Dermis blood vessel endothelial cell (primary cell): ENCODE data around the gene DAPK1. TPM values are rescaled to one million over a fixed set of nuclear protein-coding genes. Genes with fewer than 3 reads are reported as not detected.

Source experiments
- DNase-seq: peaks from one replicate; pipeline ENCODE4 v3.0.0; 2010
- total RNA-seq: library from RNA; depleted of rRNA; stranded (reverse); fragments of >200 nt; gene quantifications from 2 replicates; pipeline ENCODE4 v1.2.3, GENCODE V29; 2014

The DAPK1 gene
- total RNA-seq: 51.6 and 55.0 TPM in 2 replicates

GRCh38 chr9:87497604-87498045 is at the start of gene DAPK1:
DAPK1 (plus strand) TSS chr9:87497867; CDS start chr9:87499078, 1,211 bp downstream.
- DNase-seq: peak; percentile 86

GRCh38 chr9:87451149-87451548 is 46.5 kb upstream of the DAPK1 start:
- no peak for DNase-seq

GRCh38 chr9:87455407-87455806 is 42.3 kb upstream of the DAPK1 start:
- no peak for DNase-seq

- DNase-seq: no peak
These were observed 36.4 kb upstream of the DAPK1 start for GRCh38 chr9:87461256-87461655.

GRCh38 chr9:87464110-87464991 is 33.3 kb upstream of the DAPK1 start:
- DNase-seq: peak; percentile 56

GRCh38 chr9:87464992-87465378 is 32.7 kb upstream of the DAPK1 start:
- DNase-seq: no peak

GRCh38 chr9:87465816-87466215 is 31.9 kb upstream of the DAPK1 start:
- no peak for DNase-seq

- no peak for DNase-seq
These were observed 30.5 kb upstream of the DAPK1 start for GRCh38 chr9:87467187-87467586.

GRCh38 chr9:87469793-87470465 is 27.7 kb upstream of the DAPK1 start:
- no peak for DNase-seq

GRCh38 chr9:87471746-87472145 is 25.9 kb upstream of the DAPK1 start:
- no peak for DNase-seq

GRCh38 chr9:87475463-87475862 is 22.2 kb upstream of the DAPK1 start:
- DNase-seq: no peak

GRCh38 chr9:87478226-87478992 is 19.3 kb upstream of the DAPK1 start:
- no peak for DNase-seq

- DNase-seq: no peak
These were observed 17.9 kb upstream of the DAPK1 start for GRCh38 chr9:87479801-87480201.

GRCh38 chr9:87481890-87482855 is 15.5 kb upstream of the DAPK1 start:
- no peak for DNase-seq

GRCh38 chr9:87490225-87490624 is 7.4 kb upstream of the DAPK1 start:
- DNase-seq: no peak

- no peak for DNase-seq
These were observed 6.8 kb upstream of the DAPK1 start for GRCh38 chr9:87490907-87491306.

GRCh38 chr9:87491523-87491922 is 6.1 kb upstream of the DAPK1 start:
- no peak for DNase-seq

- DNase-seq: no peak
These were observed 5.0 kb upstream of the DAPK1 start for GRCh38 chr9:87492642-87493041.

GRCh38 chr9:87494970-87495471 is 2.6 kb upstream of the DAPK1 start:
- DNase-seq: no peak

- DNase-seq: no peak
These were observed 525 bp upstream of the DAPK1 start for GRCh38 chr9:87497080-87497603.

- DNase-seq: peak; percentile 66
These were observed 561 bp downstream of the DAPK1 start for GRCh38 chr9:87498046-87498810.
